Neural cell (in vitro differentiated cells): ENCODE measurements around the gene ROBO1. TPM values are rescaled to one million over a fixed set of nuclear protein-coding genes. Genes with fewer than 3 reads are reported as not detected.

Experiments
- H2AFZ ChIP-seq: fragments of 200-600, 300-800 bp; sonication (generic), shearing (Covaris generic); 2 replicates; pipeline ENCODE4 v1.6.0; 2014; ENCODE audit warnings: low read depth, mild to moderate bottlenecking, antibody characterized with exemption, low read length, moderate library complexity
- H3F3A ChIP-seq: fragments of 200-600 bp; shearing (Covaris generic); 2 replicates; pipeline ENCODE4 v1.6.1; 2016; ENCODE audit warnings: mild to moderate bottlenecking, moderate library complexity, mixed read lengths, antibody characterized with exemption, low read length; ENCODE audit not compliant: insufficient read depth, poor library complexity, severe bottlenecking
- H3K27ac ChIP-seq: fragments of 200-600, 300-800 bp; sonication (generic), shearing (Covaris generic); 2 replicates; pipeline ENCODE4 v1.5.1; 2014; ENCODE audit warnings: mild to moderate bottlenecking, low read length, moderate library complexity
- H3K27me3 ChIP-seq: fragments of 300-800, 200-600 bp; sonication (generic), shearing (Covaris generic); 2 replicates; pipeline ENCODE4 v1.6.0; 2014; ENCODE audit warnings: mild to moderate bottlenecking, low read depth, low read length, moderate library complexity; ENCODE audit not compliant: insufficient read depth
- H3K36me3 ChIP-seq: fragments of 300-800, 200-600 bp; sonication (generic), shearing (Covaris generic); 2 replicates; pipeline ENCODE4 v1.5.1; 2014; ENCODE audit warnings: mild to moderate bottlenecking, antibody characterized with exemption, low read length, moderate library complexity; ENCODE audit not compliant: insufficient read depth
- H3K4me2 ChIP-seq: fragments of 300-800, 200-600 bp; sonication (generic), shearing (Covaris generic); 2 replicates; pipeline ENCODE4 v1.6.0; 2014; ENCODE audit warnings: mild to moderate bottlenecking, low read length
- H3K4me3 ChIP-seq: fragments of 300-800, 200-600 bp; sonication (generic), shearing (Covaris generic); 2 replicates; pipeline ENCODE4 v1.5.1; 2014; ENCODE audit warnings: mild to moderate bottlenecking, low read length, moderate library complexity
- H3K79me2 ChIP-seq: fragments of 200-600 bp; shearing (Covaris generic); replicated peaks from 2 replicates; pipeline ENCODE4 v1.6.0; 2014; ENCODE audit warnings: mild to moderate bottlenecking, low read length, moderate library complexity; ENCODE audit not compliant: insufficient read depth
- H3K9ac ChIP-seq: fragments of 300-800, 200-600 bp; sonication (generic), shearing (Covaris generic); 2 replicates; pipeline ENCODE4 v1.6.1; 2016; ENCODE audit warnings: mild to moderate bottlenecking, low read length, mixed read lengths
- H3K9me2 ChIP-seq: fragments of 200-600 bp; shearing (Covaris generic); 2 replicates; pipeline ENCODE4 v1.6.1; 2016; ENCODE audit warnings: mild to moderate bottlenecking, low read length, mixed read lengths; ENCODE audit not compliant: insufficient read depth
- H3K9me3 ChIP-seq: fragments of 200-600, 300-800 bp; sonication (generic), shearing (Covaris generic); 2 replicates; pipeline ENCODE4 v1.6.1; 2016; ENCODE audit warnings: mild to moderate bottlenecking, mixed run types, low read length, moderate library complexity, mixed read lengths
- H4K20me1 ChIP-seq: fragments of 200-600 bp; shearing (Covaris generic); 2 replicates; pipeline ENCODE4 v1.6.1; 2016; ENCODE audit warnings: mild to moderate bottlenecking, mixed run types; ENCODE audit not compliant: insufficient read depth
- CTCF ChIP-seq: fragments of 450-650 bp; IDR thresholded peaks from 2 replicates; pipeline ENCODE4 v1.5.1; 2014; ENCODE audit warnings: antibody characterized with exemption, mild to moderate bottlenecking, moderate library complexity; ENCODE audit not compliant: poor library complexity, severe bottlenecking
- EP300 ChIP-seq: fragments of 450-650 bp; conservative IDR thresholded peaks from 2 replicates; pipeline ENCODE4 v1.6.1; 2014; ENCODE audit warnings: antibody characterized with exemption, mild to moderate bottlenecking, moderate library complexity; ENCODE audit not compliant: poor library complexity, severe bottlenecking
- EZH2 ChIP-seq: fragments of 200-600, 300-800 bp; shearing (Covaris generic), sonication (generic); IDR thresholded peaks from 2 replicates; pipeline ENCODE4 v1.6.1; 2014; ENCODE audit warnings: antibody characterized with exemption, low read length, borderline replicate concordance, mild to moderate bottlenecking; ENCODE audit not compliant: insufficient read depth, poor library complexity, severe bottlenecking
- MXI1 ChIP-seq: fragments of 450-650 bp; conservative IDR thresholded peaks from 2 replicates; pipeline ENCODE4 v1.6.1; 2014; ENCODE audit warnings: antibody characterized with exemption, mild to moderate bottlenecking; ENCODE audit not compliant: poor library complexity, severe bottlenecking
- POLR2AphosphoS5 ChIP-seq: IDR thresholded peaks from 2 replicates; pipeline ENCODE4 v1.6.1; 2012
- RAD21 ChIP-seq: fragments of 450-650 bp; conservative IDR thresholded peaks from 2 replicates; pipeline ENCODE4 v1.6.1; 2014; ENCODE audit warnings: antibody characterized with exemption, mild to moderate bottlenecking, moderate library complexity
- REST ChIP-seq: IDR thresholded peaks from 2 replicates; pipeline ENCODE4 v1.6.1; 2012; ENCODE audit warnings: borderline replicate concordance
- SMC3 ChIP-seq: fragments of 450-650 bp; conservative IDR thresholded peaks from 2 replicates; pipeline ENCODE4 v1.6.1; 2014; ENCODE audit warnings: antibody characterized with exemption, mild to moderate bottlenecking, moderate library complexity; ENCODE audit not compliant: poor library complexity
- TAF1 ChIP-seq: IDR thresholded peaks from 2 replicates; pipeline ENCODE4 v1.6.1; 2012; ENCODE audit warnings: low read depth
- polyA plus RNA-seq: library from polyadenylated mRNA; depleted of rRNA; stranded (reverse); fragments of >200 nt; gene quantifications from 2 replicates; pipeline ENCODE4 v1.2.3, GENCODE V29; 2014

ROBO1 gene
- polyA plus RNA-seq, 1 donor from 2014 or later: 183 TPM

- Histone ChIP-seq H2AFZ (no peak overlapping the region), H3K27ac (no peak overlapping the region), H3K79me2 (no peaks in the 10 kb centered on the region)
Measured at GRCh38 chr3:78589778-78590177, 1178.0 kb downstream of the ROBO1 start.

GRCh38 chr3:78588906-78589621 lies 1178.7 kb downstream of the ROBO1 start:
- Histone ChIP-seq H3K9me2 (no peaks in the 10 kb centered on the region), H3K9me3 (no peaks in the 10 kb centered on the region), H3F3A (no peaks in the 10 kb centered on the region), H2AFZ (no peak overlapping the region), H3K9ac (no peak overlapping the region), H3K4me3 (no peak overlapping the region), H3K79me2 (no peaks in the 10 kb centered on the region), H3K27ac (no peak overlapping the region), H3K4me2 (no peak overlapping the region), H3K27me3 (no peaks in the 10 kb centered on the region), H4K20me1 (no peaks in the 10 kb centered on the region), H3K36me3 (no peaks in the 10 kb centered on the region)
- TF ChIP-seq EZH2 (no peak), REST (no peak), RAD21 (no peak), SMC3 (no peak)

More at GRCh38 chr3:78589778-78590177, 1178.0 kb downstream of the ROBO1 start:
- Histone ChIP-seq H3K9ac (no peak overlapping the region), H3K36me3 (no peaks in the 10 kb centered on the region), H3K27me3 (no peaks in the 10 kb centered on the region), H3K4me3 (no peak overlapping the region), H3F3A (no peaks in the 10 kb centered on the region), H3K9me2 (no peaks in the 10 kb centered on the region), H4K20me1 (no peaks in the 10 kb centered on the region), H3K4me2 (no peak overlapping the region), H3K9me3 (no peaks in the 10 kb centered on the region)
- TF ChIP-seq TAF1: no peak
- no peak for TF ChIP-seq POLR2AphosphoS5
- TF ChIP-seq MXI1: no peak
- no peak for TF ChIP-seq RAD21
- no peak for TF ChIP-seq CTCF
- TF ChIP-seq REST: no peak
- TF ChIP-seq SMC3: no peak
- TF ChIP-seq EP300: no peak
- TF ChIP-seq EZH2: no peak
